Measurements from ENCODE around the gene MFAP4.
"Not testable (repeated sequence)": the region's sequence is repeated elsewhere in the genome, so short reads cannot be mapped to it uniquely, and the experiment has no call there.

The MFAP4 gene

GRCh38 chr17:19369846-19370492 is 17.0 kb downstream of the MFAP4 start:
- peak; percentile 48 for DNase-seq

GRCh38 chr17:19369107-19369778 is 17.7 kb downstream of the MFAP4 start:
- DNase-seq: no peak

- DNase-seq: no peak
These were observed 18.8 kb downstream of the MFAP4 start for GRCh38 chr17:19368229-19368628.

DNA sequence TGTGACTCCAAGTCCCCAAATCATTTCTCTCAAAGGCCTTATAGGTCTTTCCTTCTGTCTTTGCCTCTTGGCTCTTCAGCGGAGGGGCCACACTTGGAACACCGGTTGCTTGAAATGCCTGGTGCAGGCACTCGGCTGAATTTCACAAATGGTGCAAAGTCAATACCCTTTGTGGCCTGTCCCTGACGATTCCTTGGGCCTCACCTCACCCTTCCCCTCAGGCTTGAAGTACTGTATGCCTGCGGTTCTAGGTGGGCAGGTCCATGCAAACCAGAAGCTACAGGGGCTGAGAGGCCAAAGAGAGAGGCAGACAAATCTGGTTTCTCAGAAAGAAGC is 20.4 kb downstream of the MFAP4 start:
- no peak for DNase-seq

GRCh38 chr17:19365833-19366636 is 21.0 kb downstream of the MFAP4 start:
- no peak for DNase-seq

DNA sequence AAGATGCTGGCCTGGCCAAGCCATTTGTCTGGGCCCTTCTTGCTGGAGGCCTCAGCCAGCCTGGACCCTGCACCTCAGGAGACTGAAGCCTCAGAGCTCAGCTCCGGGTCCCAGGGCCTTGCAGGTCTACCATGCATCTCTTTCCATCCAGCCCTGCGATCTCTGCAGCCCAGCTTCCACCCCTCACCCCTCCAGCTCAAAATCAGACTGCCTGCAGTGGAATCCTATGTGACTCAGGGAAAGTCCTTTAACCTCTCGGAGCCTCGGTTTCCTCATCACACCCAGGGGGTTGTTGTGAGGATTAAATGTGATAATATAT is 21.5 kb downstream of the MFAP4 start:
- no peak for DNase-seq

GRCh38 chr17:19364699-19365498 is 22.1 kb downstream of the MFAP4 start:
- DNase-seq: no peak

GRCh38 chr17:19363460-19364035 is 23.4 kb downstream of the MFAP4 start:
- no peak for DNase-seq

DNA sequence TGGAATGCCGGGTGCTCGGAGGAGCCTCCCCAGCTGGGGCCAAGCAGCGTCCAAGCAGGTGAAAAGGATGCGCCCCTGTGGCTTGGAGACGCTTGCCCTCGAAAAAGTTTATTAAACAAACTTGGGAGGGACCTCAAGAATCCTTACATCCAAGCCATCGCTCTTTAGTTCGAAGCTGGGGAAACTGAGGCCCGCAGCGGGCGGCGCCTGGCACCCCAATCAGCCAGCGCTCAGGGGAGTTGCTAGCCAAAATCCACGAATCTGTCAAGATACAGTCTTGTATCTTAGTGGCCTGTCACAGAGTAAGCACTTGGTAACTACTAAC is 23.9 kb downstream of the MFAP4 start:
- no peak for DNase-seq

GRCh38 chr17:19362277-19363113 is 24.5 kb downstream of the MFAP4 start, which contains the start of gene B9D1:
Gene B9D1, minus strand, starts transcription at chr17:19362723. Its CDS starts 154 bp downstream, at chr17:19362569.
- DNase-seq: peak; percentile 92

GRCh38 chr17:19361944-19362276 is 25.1 kb downstream of the MFAP4 start:
- DNase-seq: no peak

GRCh38 chr17:19361326-19361725 is 25.7 kb downstream of the MFAP4 start:
- DNase-seq: no peak

GRCh38 chr17:19360772-19361171 is 26.2 kb downstream of the MFAP4 start:
- no peak for DNase-seq

GRCh38 chr17:19359856-19360255 is 27.1 kb downstream of the MFAP4 start:
- no peak for DNase-seq

DNA sequence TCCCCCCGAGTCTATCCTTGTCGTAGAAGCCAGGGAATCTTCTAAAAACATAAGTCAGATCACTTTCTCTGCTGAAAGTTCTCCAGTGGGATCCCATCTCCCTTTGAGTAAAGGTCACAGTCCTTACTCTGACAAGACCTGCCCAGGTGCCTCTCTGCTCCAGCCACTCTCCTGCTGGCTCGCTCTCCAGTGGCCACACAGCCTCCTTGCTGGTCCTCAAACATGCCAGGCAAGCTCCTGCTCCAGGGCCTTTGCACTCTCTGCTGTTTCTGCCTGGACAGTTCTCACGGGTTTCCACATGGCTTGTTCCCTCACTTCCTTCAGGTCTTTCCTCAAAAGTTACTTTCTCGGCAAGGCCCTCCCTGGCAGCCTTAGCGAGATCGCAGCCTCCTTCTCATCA is 27.8 kb downstream of the MFAP4 start:
- no peak for DNase-seq

DNA sequence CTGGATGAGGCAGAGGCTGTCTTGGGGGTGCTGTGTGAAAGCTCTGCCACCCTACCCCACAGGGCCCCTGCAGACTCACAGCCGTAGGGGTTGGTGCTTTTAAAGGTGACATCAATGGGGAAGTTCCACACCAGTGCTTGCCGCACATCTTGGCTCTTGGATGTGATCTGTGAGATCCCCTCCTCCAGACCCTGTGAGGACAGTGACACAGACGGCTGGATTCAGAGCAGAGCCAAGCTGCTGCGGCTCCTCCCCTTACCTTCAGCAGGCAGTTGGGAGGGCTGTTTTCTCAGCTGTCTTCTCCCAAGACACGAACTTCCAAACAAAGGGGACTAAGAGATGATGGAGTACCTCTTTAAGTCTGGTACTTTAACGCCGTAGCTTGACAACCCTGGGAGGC is 29.2 kb downstream of the MFAP4 start:
- DNase-seq: no peak

DNA sequence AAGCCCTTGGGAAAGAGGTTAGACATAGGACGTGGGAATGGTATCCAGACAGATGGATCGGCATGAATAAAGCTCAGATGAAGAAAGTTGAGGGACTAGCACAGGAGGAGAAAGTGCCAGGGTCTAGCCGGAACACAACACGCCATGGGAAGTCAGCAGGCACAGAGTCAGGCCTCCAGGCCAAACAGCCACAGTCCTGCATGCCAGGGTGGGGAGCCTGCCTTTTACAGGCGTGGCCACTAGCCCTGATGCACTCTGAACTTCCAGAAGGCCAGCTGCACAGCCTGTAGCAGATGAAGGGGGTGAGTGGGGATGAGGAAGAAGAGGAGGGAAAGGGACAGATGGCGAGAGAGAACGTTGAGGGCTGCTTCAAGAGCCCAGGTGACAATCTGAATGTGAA is 29.6 kb downstream of the MFAP4 start:
- no peak for DNase-seq

DNA sequence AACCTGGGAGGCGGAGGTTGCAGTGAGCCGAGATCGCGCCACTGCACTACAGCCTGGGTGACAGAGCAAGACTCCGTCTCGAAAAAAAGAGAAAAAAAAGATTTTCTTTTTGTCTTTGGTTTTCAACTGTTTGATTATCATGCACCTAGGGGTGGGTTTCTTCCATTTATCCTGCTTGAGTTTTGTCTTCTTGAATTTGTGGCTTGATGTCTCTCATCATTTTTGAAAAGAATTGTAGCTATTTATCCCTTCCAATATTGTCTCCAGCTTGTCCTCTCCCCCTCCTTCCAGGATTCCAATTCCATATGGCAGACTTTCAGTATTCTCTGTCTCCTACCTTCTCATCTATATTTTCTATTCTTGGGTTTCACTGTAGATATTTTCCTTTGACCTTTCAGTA is 32.2 kb downstream of the MFAP4 start:
- DNase-seq: no peak

GRCh38 chr17:19353401-19353800 is 33.6 kb downstream of the MFAP4 start:
- DNase-seq: not testable (repeated sequence)

DNA sequence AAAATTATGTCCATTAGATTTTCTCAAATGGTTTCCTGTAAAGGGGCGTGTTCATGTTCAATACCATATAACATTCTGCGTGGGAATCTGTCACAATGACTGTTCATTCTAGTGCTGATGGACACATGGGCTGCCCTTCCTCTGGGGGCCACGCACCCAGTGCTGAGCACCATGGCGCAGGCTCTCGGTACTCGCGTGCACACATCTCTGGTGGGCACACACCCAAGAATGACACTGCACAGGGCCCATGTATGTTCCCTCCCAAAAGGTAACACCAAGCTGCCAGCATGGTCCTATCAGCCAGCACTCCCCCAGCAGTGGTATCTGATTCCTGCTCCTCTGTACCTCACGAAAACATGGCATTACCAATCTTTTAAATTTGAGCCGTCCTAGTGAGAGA is 38.2 kb downstream of the MFAP4 start:
- DNase-seq: no peak

DNA sequence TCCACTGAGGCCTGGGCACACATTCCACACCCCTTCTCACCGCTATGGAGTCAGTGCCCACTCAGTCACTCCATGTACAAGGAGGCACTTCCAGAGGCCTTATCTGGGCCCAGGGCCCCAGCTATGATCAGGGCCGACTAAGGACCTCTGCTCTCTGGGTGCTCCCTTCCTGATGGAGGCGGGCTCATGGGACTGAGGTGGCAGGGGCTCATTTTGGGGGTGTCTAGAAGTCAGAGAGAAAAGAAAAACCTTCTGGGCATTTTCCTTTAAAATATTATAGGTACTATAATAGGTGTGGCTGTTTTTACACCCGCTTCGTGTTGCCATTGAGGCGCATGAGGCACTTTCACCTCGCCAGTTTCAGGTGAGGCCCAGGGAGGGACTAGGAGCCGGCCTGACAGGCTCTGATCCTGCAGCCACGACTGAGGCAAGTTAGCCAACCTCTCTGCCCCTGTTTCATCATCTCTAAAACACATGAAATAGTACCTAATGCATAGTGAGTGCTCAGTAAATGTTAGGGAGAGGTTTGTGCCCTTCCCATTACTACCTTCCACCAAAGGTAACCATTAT is 38.8 kb downstream of the MFAP4 start:
- DNase-seq: no peak

Data from activated CD4-positive, alpha-beta T cell treated with anti-CD3 and anti-CD28 coated beads, Interleukin-2, amount 50 U/mL, for 16 hours (primary cell).